Smooth muscle cell (in vitro differentiated cells): Measurements from ENCODE around the gene NPNT. TPM values are rescaled to one million over a fixed set of nuclear protein-coding genes. Genes with fewer than 3 reads are reported as not detected.
"Not testable (repeated sequence)": the region's sequence is repeated elsewhere in the genome, so short reads cannot be mapped to it uniquely, and the experiment has no call there.

ENCODE experiments used
- DNase-seq: peaks from one replicate; lab custom pipeline; 2025; ENCODE audit not compliant: unreplicated experiment; lab: John Stamatoyannopoulos, UW
- H2AFZ ChIP-seq: fragments of 200-600 bp; sonication (generic); 2 replicates; pipeline ENCODE4 v1.6.0; 2016; ENCODE audit warnings: antibody characterized with exemption, low read depth, mild to moderate bottlenecking
- H3F3A ChIP-seq: fragments of 200-600 bp; sonication (generic); 2 replicates; pipeline ENCODE4 v1.6.0; 2017; ENCODE audit warnings: antibody characterized with exemption, low read depth
- H3K27ac ChIP-seq: fragments of 200-600 bp; sonication (generic); 2 replicates; pipeline ENCODE4 v1.5.1; 2016; ENCODE audit warnings: low read depth, mild to moderate bottlenecking
- H3K27me3 ChIP-seq: fragments of 200-600 bp; sonication (generic); 2 replicates; pipeline ENCODE4 v1.6.1; 2016; ENCODE audit warnings: low read depth, mild to moderate bottlenecking
- H3K36me3 ChIP-seq: fragments of 200-600 bp; sonication (generic); 2 replicates; pipeline ENCODE4 v1.5.1; 2016; ENCODE audit warnings: low read depth
- H3K4me1 ChIP-seq: fragments of 200-600 bp; sonication (generic); 2 replicates; pipeline ENCODE4 v1.5.1; 2016; ENCODE audit warnings: low read depth
- H3K4me2 ChIP-seq: fragments of 200-600 bp; sonication (generic); 2 replicates; pipeline ENCODE4 v1.6.0; 2016; ENCODE audit warnings: mild to moderate bottlenecking
- H3K4me3 ChIP-seq: fragments of 200-600 bp; sonication (generic); 2 replicates; pipeline ENCODE4 v1.5.1; 2016; ENCODE audit warnings: mild to moderate bottlenecking
- H3K79me2 ChIP-seq: fragments of 200-600 bp; sonication (generic); 2 replicates; pipeline ENCODE4 v1.6.0; 2016; ENCODE audit warnings: low read depth, mild to moderate bottlenecking
- H3K9ac ChIP-seq: fragments of 200-600 bp; sonication (generic); 2 replicates; pipeline ENCODE4 v1.6.0; 2016; ENCODE audit warnings: low read depth
- H3K9me3 ChIP-seq: fragments of 200-600 bp; sonication (generic); replicated peaks from 2 replicates; pipeline ENCODE4 v1.5.1; 2016; ENCODE audit warnings: low read depth
- H4K20me1 ChIP-seq: fragments of 200-600 bp; sonication (generic); 2 replicates; pipeline ENCODE4 v1.6.0; 2016; ENCODE audit warnings: low read depth
- whole genome bisulfite sequencing: methylation state at CpG from one replicate; pipeline ENCODE4 v1.1.7; 2016; ENCODE audit warnings: low lambda C conversion rate; 5-methylcytosine and 5-hydroxymethylcytosine counted together
- polyA plus RNA-seq: library from polyadenylated mRNA; unstranded; fragments of >200 nt; fragmentation: Nextera tagmentation; extraction: Ambion mirVana; gene quantifications from 2 replicates; pipeline ENCODE4 v1.2.1, GENCODE V29; 2016
- total RNA-seq: library from RNA; depleted of rRNA; stranded (reverse); fragments of >200 nt; gene quantifications from 2 replicates; pipeline ENCODE4 v1.2.3, GENCODE V29; 2014
- TF ChIP-seq, protein P1 (sequence below): fragments of 200-600 bp; sonication (generic); IDR thresholded peaks from 2 replicates; pipeline ENCODE4 v1.5.1; 2017; ENCODE audit warnings: borderline replicate concordance, mild to moderate bottlenecking, antibody characterized with exemption; ENCODE audit not compliant: insufficient read depth, poor library complexity, severe bottlenecking

NPNT gene, protein sequence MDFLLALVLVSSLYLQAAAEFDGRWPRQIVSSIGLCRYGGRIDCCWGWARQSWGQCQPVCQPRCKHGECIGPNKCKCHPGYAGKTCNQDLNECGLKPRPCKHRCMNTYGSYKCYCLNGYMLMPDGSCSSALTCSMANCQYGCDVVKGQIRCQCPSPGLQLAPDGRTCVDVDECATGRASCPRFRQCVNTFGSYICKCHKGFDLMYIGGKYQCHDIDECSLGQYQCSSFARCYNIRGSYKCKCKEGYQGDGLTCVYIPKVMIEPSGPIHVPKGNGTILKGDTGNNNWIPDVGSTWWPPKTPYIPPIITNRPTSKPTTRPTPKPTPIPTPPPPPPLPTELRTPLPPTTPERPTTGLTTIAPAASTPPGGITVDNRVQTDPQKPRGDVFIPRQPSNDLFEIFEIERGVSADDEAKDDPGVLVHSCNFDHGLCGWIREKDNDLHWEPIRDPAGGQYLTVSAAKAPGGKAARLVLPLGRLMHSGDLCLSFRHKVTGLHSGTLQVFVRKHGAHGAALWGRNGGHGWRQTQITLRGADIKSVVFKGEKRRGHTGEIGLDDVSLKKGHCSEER
- total RNA-seq (0.45 and 0.99 TPM in 2 replicates), polyA plus RNA-seq (0.43 and 2.9 TPM in 2 replicates)

DNA sequence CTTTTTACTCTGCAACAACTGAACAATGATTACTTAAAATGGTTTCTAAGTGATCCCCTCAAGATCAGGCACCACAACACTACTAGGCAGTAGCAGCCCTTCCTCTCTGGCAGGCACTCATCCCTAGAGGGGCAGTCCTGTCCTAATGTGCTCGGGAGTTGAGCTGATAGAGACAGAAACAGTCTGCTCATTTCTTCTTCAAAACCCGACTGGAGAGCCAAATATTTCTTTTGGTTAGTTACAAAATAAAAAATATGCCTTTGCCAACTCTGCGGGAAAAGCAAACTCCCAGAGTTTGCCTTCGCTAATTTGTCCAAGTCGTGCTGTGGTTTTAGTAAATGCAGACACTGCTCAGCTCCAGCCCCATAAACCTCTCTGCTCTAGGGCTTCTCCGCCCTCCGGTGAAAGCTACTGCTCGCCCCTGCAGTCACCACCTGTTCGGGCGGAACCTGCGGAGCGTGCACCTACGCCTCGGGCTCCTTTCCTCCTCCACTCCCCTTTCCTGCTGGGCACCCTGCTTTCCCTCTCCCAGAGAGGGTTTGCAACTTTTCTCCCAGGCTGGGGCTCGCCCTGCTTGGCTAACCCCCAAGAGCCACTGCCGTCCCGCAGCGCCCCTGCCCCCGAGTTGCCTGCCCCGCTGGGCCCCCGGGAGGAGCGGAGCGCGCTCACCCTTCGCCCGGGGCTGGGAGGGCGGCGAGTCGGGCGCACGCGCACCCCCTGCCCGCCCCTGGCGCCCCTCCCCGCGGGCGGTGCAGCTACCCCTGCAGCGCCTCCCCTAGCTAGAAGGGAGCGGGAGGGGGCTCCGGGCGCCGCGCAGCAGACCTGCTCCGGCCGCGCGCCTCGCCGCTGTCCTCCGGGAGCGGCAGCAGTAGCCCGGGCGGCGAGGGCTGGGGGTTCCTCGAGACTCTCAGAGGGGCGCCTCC is at the start of gene NPNT:
Gene NPNT, plus strand, starts transcription at position 812 of the 923 bp plus-strand sequence. CDS start 182 bp downstream, outside the sequence.
- H3K4me2 ChIP-seq, result peak within 1 kb of the TSS; percentile 90
- no peaks in the 10 kb centered on the region for H3K9me3 ChIP-seq
- H4K20me1 ChIP-seq, result no peaks in the 10 kb centered on the region
- no peak within 1 kb of the TSS for H3K27ac ChIP-seq
- H3K4me1 ChIP-seq, result peaks cover 4% of the 10 kb centered on the region
- peak within 1 kb of the TSS; percentile 55 for H3K4me3 ChIP-seq
- H3K27me3 ChIP-seq, result peaks cover 77% of the 10 kb centered on the region
- no peaks in the 10 kb centered on the region for H3K36me3 ChIP-seq
- H2AFZ ChIP-seq, result peak within 1 kb of the TSS; percentile 70
- H3K79me2 ChIP-seq, result no peaks in the 10 kb centered on the region
- WGBS, result 7% methylated on average over 14 of the region's 56 CpGs
- H3K9ac ChIP-seq, result peak within 1 kb of the TSS; percentile 6
- peaks cover 3% of the 10 kb centered on the region for H3F3A ChIP-seq
- TF ChIP-seq, protein P1, sequence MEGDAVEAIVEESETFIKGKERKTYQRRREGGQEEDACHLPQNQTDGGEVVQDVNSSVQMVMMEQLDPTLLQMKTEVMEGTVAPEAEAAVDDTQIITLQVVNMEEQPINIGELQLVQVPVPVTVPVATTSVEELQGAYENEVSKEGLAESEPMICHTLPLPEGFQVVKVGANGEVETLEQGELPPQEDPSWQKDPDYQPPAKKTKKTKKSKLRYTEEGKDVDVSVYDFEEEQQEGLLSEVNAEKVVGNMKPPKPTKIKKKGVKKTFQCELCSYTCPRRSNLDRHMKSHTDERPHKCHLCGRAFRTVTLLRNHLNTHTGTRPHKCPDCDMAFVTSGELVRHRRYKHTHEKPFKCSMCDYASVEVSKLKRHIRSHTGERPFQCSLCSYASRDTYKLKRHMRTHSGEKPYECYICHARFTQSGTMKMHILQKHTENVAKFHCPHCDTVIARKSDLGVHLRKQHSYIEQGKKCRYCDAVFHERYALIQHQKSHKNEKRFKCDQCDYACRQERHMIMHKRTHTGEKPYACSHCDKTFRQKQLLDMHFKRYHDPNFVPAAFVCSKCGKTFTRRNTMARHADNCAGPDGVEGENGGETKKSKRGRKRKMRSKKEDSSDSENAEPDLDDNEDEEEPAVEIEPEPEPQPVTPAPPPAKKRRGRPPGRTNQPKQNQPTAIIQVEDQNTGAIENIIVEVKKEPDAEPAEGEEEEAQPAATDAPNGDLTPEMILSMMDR, result no peak
- DNase-seq, result no peak

DNA sequence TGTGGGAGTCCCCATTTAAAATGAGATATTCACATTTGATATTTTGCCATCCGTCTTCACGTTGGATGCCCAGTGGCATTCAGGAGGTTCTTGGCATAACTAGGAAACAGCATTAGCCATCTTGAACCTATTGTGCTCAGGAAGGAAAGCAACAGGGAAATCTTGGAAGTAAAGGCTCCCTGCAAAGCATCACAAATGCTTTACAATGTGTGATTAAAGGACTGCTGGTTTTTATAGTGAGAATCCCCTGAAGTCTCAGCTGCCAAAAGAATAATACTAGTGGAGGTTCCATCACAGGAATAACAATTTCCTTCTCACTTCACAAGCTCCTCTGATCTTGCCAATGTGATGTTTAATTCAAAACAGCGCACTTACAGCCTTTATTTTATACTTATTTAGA is 49.7 kb upstream of the NPNT start:
- no peak for DNase-seq
- Histone ChIP-seq H3F3A (no peaks in the 10 kb centered on the region), H3K79me2 (no peaks in the 10 kb centered on the region), H2AFZ (no peak overlapping the region), H3K27me3 (no peaks in the 10 kb centered on the region), H4K20me1 (no peaks in the 10 kb centered on the region), H3K4me2 (no peak overlapping the region), H3K4me1 (no peaks in the 10 kb centered on the region), H3K36me3 (no peaks in the 10 kb centered on the region), H3K4me3 (no peak overlapping the region), H3K9me3 (no peaks in the 10 kb centered on the region), H3K27ac (no peak overlapping the region), H3K9ac (no peak overlapping the region)
- TF ChIP-seq, protein P1, result no peak
- WGBS, result 90% methylated on average over 3 of the region's 3 CpGs

DNA sequence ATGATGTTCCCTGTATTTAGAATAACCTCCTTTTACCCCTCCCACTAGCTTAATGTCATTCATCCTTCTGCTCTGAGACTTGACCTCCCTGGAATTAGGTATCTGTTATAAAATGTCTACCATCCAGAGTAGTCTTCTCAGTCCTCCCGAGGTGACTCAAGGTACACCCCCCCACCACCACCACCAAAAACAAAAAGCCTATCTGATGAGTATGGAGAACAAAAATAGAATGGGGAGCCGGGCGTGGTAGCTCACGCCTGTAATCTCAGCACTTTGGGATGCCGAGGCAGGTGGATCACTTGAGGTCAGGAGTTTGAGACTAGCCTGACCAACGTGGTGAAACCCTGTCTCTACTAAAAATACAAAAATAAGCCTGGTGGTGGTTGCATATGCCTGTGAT is 46.9 kb upstream of the NPNT start:
- WGBS, result 94% methylated on average over 6 of the region's 6 CpGs
- H3K4me1 ChIP-seq, H3K4me3 ChIP-seq, H3K27ac ChIP-seq, H3K9ac ChIP-seq, H3K27me3 ChIP-seq, DNase-seq, H3K4me2 ChIP-seq, H2AFZ ChIP-seq, H3F3A ChIP-seq, H3K36me3 ChIP-seq, H4K20me1 ChIP-seq, H3K79me2 ChIP-seq, H3K9me3 ChIP-seq: not testable (repeated sequence)

DNA sequence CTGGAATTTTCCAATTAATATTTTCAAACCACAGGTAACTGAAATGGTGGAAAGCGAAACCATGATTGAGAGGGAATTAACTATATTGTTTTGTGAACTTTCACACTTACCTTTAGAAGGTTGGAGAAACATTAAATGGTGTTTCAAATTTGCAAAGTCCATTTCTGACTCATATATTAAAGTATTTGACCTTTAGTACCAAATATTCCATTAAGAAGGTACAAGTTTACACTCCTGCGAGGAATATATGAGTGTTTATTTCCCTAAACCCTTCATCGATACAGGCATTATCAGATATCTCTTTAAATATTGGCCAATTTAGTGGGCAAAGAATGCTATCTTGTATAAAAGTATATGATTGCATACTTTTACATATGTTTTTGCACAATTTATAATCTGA is 44.1 kb upstream of the NPNT start:
- no peaks in the 10 kb centered on the region for H3K79me2 ChIP-seq
- DNase-seq, result no peak
- no peak overlapping the region for H2AFZ ChIP-seq
- no peak overlapping the region for H3K27ac ChIP-seq
- H4K20me1 ChIP-seq, result no peaks in the 10 kb centered on the region
- H3K36me3 ChIP-seq, result no peaks in the 10 kb centered on the region
- no peaks in the 10 kb centered on the region for H3F3A ChIP-seq
- H3K4me3 ChIP-seq, result no peak overlapping the region
- H3K27me3 ChIP-seq, result no peaks in the 10 kb centered on the region
- TF ChIP-seq, protein P1, result no peak
- H3K4me1 ChIP-seq, result no peaks in the 10 kb centered on the region
- H3K4me2 ChIP-seq, result no peak overlapping the region
- H3K9ac ChIP-seq, result no peak overlapping the region
- H3K9me3 ChIP-seq, result peaks cover 6% of the 10 kb centered on the region
- WGBS, result 96% methylated on average over 3 of the region's 3 CpGs

DNA sequence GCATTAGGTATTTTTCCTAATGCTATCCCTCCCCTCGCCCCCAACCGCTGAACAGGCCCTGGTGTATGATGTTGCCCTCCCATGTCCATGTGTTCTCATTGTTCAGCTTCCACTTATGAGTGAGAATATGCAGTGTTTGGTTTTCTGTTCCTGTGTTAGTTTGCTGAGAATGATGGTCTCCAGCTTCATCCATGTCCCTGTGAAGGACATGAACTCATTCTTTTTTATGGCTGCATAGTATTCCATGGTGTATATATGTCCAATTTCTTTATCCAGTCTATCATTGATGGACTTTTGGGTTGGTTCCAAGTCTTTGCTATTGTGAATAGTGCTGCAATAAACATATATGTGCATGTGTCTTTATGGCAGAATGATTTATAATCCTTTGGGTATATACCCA is 43.0 kb upstream of the NPNT start:
- not testable (repeated sequence) for H3K4me1 ChIP-seq, H3K9ac ChIP-seq, DNase-seq, H3K27me3 ChIP-seq, H3K4me3 ChIP-seq, H3K36me3 ChIP-seq, H3F3A ChIP-seq, H4K20me1 ChIP-seq, H2AFZ ChIP-seq, H3K4me2 ChIP-seq, H3K27ac ChIP-seq, H3K79me2 ChIP-seq
- 100% methylated on average over 2 of the region's 2 CpGs for WGBS
- H3K9me3 ChIP-seq, result peaks cover 10% of the 10 kb centered on the region
